COLO668 (cell line): ENCODE data around the gene MAL.
A peak's percentile ranks its signal among the peaks of the same experiment; 100 is the strongest.
"Not testable (repeated sequence)": the region's sequence is repeated elsewhere in the genome, so short reads cannot be mapped to it uniquely, and the experiment has no call there.

Experiments used
- DNase-seq: peaks from one replicate; lab custom pipeline; 2025; ENCODE audit not compliant: unreplicated experiment; lab: John Stamatoyannopoulos, UW

The MAL gene

GRCh38 chr2:95032341-95032740, 6.8 kb downstream of the MAL start:
- no peak for DNase-seq

DNA sequence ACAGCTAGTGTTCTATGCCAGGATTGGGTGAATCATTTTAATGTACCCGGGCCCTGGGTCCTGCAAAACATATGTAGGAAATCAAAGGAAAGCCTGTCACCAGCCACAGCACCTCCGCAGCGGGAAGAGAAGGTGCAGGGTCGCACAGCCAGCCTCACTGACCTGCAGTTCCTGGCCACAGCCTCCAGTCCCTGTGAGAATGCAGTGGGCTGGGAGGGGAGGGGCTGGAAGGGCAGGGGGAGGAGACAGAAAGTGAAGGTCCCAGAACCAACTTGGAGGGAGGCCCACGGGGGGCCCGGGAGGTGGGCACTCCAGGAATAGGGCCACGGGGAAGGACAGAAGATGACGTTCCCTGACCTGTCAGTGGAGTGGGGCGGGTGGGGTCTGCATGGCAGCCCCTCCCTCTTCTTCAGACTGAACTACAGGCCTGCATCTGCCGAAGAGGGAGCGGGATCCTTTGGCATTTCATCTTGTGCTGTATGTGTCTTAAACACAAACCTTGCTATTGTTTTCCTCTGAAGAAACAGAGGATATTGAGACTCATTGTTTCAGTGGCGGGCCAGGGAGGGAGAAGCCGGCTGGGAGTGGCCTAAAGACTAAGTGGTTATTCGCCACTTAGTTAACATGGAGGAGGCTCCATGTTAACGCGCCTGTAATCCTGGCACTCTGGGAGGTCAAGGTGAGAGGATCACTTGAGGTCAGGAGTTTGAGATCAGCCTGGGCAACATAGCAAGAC, 7.5 kb downstream of the MAL start:
- DNase-seq, result no peak

DNA sequence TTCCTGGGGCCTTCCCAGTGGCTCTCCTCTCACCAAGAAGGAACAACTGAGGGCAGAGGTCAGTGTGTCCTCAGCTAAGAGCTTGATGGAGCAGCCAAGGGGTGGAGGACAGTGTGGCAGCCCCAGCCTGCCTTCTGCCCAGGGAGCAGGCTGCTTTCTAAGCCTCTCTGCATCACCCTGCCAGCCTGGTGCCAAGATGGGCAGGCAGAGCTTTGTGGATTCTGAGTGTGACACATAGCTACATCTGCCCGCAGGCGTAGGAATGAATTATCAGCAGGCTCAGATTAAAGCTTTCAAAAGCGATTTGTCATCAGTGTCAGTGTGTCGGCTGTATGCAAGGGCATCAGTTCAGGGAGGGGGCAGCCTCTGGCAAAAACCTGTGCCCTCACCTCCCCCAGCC, 8.7 kb downstream of the MAL start:
- DNase-seq, result no peak

GRCh38 chr2:95034818-95035217, 9.3 kb downstream of the MAL start:
- no peak for DNase-seq

GRCh38 chr2:95036596-95037383, 11.3 kb downstream of the MAL start:
- no peak for DNase-seq

DNA sequence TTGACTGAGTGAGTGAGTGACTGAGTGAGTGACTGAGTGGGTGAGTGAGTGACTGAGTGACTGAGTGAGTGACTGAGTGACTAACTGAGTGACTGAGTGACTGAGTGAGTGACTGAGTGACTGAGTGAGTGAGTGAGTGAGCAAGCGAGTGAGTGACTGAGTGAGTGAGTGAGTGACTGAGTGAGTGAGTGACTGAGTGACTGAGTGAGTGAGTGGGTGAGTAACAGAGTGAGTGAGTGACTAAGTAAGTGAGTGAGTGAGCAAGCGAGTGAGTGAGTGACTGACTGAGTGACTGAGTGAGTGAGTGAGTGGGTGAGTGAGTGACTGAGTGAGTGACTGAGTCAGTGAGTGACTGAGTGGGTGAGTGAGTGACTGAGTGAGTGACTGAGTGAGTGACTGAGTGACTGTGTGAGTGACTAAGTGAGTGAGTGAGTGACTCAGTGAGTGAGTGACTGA, 11.9 kb downstream of the MAL start:
- no peak for DNase-seq

GRCh38 chr2:95037841-95038585, 12.5 kb downstream of the MAL start:
- DNase-seq, result not testable (repeated sequence)

- no peak for DNase-seq
Measured at GRCh38 chr2:95038635-95039298, 13.3 kb downstream of the MAL start.

- DNase-seq, result no peak
Measured at GRCh38 chr2:95039363-95039762, 13.9 kb downstream of the MAL start.

DNA sequence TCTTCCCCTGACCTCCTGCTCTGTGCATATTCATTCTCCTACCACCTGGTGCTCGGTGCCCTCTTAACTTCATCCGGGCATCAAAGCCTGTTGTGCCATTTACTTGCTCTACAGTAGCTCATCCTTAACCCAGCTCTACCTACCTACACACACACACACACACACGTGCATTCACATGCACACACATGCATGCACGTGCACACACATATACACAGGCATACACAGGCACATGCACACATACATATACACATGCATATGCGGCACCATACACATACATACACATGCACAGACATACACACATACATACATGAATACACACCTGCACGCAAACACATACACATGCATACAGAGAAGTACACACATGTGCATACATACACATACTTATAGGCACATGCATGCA, 14.5 kb downstream of the MAL start:
- DNase-seq, result no peak

GRCh38 chr2:95040426-95040825, 14.9 kb downstream of the MAL start:
- DNase-seq, result no peak

DNA sequence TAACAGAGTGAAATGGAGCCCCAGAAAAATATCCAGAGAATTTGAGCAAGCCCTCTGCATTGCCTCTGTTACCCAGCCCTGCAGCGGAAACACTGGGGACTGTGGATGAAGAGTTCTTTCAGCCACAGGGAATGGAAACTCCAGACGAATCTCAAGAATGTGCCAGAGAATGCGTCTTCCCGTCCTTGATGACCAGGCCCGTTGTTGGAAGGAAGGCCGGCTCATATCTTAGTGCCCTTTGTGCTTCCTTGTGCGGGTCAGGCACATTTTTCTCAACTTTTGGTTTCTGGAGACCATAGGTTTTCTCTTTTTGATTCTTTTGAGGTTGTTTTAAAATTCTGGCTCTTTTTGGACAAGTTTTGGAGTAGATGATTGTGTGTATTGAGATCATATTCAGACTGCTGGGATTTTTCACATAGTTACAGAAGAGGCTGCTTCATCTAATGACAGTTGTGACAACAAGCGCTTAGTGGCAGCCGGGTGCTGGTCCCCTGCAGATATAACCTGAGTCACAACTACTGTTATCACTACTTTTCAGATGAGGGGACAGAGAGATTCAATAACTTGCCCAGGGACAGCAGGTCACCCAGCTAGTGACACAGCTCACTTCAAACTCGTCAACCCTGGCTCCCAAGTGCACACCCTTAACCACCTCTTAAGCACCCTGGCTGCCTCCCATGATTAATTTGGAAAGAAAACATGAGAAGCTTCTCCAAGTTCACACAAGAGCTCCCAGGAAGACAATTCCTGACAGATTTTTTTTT, 15.7 kb downstream of the MAL start:
- no peak for DNase-seq

DNA sequence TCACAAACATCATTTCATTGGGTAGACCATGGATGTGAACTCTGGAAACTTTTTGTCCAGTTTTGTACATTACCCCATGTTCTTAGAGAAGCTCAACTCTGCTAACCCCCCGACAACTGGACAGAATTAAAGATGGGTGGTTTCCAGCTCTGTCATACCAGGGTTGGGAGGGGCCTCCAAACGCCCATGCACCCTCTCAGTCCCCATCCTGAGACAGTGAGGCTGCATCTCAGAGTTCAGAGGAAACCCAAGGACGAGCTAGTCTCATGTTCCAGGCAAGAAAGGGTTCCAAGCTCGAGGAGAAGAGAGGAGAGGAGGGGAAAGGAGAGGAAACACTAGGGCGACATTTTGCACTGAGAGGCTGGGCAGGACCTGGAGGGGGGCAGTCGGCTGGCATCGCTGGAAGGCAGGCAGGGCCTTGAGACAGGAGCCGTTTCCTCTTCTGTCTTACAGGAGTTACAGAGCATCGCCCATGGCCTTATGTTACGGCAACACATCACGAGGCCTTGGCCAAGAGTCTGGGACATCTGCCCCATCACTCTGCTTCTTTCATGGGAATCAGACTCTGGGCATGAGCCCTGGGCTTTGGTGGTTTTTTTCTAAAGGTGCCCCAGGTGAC, 16.4 kb downstream of the MAL start:
- DNase-seq, result no peak

- DNase-seq, result peak; percentile 51
Measured at GRCh38 chr2:95042472-95043271, 17.2 kb downstream of the MAL start.

DNA sequence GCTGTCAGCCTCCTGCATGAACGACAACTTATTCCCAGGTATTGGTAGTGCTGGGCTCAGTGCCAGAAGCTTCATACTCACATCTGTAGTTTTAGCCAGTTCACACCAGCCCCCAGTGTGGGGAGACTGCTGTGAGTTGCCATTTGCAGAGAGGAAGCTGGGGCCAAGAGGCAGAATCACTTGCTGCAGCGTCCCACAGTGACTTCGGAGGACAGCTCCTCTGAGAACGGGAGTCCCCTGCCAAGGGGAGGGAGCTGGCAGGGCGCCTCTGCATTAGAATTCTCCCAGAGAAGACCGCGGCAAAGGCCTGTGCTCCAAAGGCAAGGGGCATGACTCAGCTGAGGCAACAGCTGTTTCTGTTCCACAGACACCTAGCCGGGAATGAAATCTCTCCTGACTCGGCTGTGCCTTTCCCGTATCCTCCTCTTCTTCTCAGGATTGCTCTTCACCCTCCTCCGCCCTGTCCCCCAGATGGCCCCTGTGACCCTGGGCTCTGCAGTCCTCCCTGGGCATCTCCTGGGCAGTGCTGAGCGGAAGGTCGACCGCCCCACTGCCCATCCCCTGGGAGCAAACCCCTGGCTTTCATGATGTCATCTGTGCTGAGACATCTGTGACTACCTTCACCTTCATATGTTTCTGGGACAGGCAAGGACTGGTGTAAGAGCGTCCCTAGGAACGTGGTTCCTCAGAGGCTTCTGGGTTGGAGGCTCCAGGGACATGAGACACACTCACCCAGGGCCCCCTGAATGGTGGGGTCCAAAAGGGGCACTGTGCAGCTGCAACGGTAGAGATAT, 18.0 kb downstream of the MAL start:
- peak; percentile 67 for DNase-seq

GRCh38 chr2:95044601-95045000, 19.1 kb downstream of the MAL start:
- peak; percentile 9 for DNase-seq

GRCh38 chr2:95046371-95047112, 21.0 kb downstream of the MAL start:
- DNase-seq, result no peak
